ENCODE measurements around the gene TWF1.
A peak's percentile ranks its signal among the peaks of the same experiment; 100 is the strongest.

The TWF1 gene

DNA sequence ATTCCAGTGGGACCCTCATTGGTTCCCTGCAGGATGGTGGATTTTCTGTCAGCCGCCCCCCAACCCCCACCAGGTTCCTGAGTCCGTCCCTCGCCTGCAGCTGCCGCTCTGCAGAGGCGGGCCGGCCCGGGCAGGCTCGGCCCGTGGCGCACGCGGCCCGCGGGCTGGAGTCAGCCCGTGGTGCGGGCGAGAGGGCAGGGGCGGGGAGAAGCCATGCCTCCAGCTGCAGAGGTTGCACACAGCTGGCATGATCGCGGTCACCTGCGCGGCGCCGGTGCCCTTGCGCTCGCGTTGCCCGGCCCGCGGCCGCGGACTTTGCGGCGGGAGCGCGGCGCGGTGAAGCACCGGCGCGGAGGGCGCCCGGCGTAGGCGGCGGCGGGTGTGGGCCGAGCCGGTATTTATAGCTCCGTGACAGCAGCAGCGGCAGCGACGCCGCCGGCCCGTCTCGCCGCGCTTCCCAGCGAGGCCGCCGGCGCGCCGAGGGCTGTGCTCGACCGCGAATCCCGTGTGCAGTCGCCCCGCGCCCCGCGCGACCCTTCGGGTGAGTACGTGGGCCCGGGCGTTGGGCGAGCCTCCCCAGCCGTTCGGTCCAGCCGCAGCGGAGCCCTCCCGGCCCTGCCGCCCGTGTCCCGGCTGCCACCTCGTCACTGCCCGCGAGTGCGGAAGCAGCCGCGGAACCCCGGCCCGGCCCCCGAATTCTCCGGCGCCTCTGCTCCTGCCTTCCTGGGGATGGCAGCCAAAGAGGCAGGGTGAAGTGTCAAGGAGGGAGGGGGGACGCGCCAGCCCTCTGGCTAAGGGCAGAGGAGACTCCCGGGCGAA is 29.7 kb upstream of the TWF1 start, which contains the start of gene TMEM117 (continued):
- TF ChIP-seq, protein P1, sequence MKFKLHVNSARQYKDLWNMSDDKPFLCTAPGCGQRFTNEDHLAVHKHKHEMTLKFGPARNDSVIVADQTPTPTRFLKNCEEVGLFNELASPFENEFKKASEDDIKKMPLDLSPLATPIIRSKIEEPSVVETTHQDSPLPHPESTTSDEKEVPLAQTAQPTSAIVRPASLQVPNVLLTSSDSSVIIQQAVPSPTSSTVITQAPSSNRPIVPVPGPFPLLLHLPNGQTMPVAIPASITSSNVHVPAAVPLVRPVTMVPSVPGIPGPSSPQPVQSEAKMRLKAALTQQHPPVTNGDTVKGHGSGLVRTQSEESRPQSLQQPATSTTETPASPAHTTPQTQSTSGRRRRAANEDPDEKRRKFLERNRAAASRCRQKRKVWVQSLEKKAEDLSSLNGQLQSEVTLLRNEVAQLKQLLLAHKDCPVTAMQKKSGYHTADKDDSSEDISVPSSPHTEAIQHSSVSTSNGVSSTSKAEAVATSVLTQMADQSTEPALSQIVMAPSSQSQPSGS (tag by site-specific recombination; IDR thresholded peaks at IDR 0.05; ENCODE audit: low read depth), result no peak
- no peak for TF ChIP-seq ZNF510 (tag by site-specific recombination; IDR thresholded peaks at IDR 0.05; ENCODE audit: insufficient replicate concordance)
- TF ChIP-seq, protein P2, sequence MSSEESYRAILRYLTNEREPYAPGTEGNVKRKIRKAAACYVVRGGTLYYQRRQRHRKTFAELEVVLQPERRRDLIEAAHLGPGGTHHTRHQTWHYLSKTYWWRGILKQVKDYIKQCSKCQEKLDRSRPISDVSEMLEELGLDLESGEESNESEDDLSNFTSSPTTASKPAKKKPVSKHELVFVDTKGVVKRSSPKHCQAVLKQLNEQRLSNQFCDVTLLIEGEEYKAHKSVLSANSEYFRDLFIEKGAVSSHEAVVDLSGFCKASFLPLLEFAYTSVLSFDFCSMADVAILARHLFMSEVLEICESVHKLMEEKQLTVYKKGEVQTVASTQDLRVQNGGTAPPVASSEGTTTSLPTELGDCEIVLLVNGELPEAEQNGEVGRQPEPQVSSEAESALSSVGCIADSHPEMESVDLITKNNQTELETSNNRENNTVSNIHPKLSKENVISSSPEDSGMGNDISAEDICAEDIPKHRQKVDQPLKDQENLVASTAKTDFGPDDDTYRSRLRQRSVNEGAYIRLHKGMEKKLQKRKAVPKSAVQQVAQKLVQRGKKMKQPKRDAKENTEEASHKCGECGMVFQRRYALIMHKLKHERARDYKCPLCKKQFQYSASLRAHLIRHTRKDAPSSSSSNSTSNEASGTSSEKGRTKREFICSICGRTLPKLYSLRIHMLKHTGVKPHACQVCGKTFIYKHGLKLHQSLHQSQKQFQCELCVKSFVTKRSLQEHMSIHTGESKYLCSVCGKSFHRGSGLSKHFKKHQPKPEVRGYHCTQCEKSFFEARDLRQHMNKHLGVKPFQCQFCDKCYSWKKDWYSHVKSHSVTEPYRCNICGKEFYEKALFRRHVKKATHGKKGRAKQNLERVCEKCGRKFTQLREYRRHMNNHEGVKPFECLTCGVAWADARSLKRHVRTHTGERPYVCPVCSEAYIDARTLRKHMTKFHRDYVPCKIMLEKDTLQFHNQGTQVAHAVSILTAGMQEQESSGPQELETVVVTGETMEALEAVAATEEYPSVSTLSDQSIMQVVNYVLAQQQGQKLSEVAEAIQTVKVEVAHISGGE (tag by site-specific recombination; conservative IDR thresholded peaks at IDR 0.05; ENCODE audit: low read depth), result 0 out of 2 replicates have a peak, but pooled peaks have one; percentile 35
- TF ChIP-seq, protein P3, sequence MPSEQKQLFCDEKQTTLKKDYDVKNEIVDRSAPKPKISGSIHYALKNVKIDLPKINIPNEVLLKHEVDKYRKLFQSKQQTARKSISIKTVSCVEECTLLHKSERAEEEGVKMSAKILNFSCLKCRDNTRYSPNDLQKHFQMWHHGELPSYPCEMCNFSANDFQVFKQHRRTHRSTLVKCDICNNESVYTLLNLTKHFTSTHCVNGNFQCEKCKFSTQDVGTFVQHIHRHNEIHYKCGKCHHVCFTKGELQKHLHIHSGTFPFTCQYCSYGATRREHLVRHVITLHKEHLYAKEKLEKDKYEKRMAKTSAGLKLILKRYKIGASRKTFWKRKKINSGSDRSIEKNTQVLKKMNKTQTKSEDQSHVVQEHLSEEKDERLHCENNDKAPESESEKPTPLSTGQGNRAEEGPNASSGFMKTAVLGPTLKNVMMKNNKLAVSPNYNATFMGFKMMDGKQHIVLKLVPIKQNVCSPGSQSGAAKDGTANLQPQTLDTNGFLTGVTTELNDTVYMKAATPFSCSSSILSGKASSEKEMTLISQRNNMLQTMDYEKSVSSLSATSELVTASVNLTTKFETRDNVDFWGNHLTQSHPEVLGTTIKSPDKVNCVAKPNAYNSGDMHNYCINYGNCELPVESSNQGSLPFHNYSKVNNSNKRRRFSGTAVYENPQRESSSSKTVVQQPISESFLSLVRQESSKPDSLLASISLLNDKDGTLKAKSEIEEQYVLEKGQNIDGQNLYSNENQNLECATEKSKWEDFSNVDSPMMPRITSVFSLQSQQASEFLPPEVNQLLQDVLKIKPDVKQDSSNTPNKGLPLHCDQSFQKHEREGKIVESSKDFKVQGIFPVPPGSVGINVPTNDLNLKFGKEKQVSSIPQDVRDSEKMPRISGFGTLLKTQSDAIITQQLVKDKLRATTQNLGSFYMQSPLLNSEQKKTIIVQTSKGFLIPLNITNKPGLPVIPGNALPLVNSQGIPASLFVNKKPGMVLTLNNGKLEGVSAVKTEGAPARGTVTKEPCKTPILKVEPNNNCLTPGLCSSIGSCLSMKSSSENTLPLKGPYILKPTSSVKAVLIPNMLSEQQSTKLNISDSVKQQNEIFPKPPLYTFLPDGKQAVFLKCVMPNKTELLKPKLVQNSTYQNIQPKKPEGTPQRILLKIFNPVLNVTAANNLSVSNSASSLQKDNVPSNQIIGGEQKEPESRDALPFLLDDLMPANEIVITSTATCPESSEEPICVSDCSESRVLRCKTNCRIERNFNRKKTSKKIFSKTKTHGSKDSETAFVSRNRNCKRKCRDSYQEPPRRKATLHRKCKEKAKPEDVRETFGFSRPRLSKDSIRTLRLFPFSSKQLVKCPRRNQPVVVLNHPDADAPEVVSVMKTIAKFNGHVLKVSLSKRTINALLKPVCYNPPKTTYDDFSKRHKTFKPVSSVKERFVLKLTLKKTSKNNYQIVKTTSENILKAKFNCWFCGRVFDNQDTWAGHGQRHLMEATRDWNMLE (tag by site-specific recombination; conservative IDR thresholded peaks at IDR 0.05; ENCODE audit: low read depth), result no peak
- no peak for TF ChIP-seq ZNF549 (tag by site-specific recombination; IDR thresholded peaks at IDR 0.05)
- TF ChIP-seq ZNF335 (tag by site-specific recombination; conservative IDR thresholded peaks at IDR 0.05), result no peak
- no peak for TF ChIP-seq ZNF747 (tag by site-specific recombination; IDR thresholded peaks at IDR 0.05)
- TF ChIP-seq ZNF664 (tag by site-specific recombination; IDR thresholded peaks at IDR 0.05), result no peak
- TF ChIP-seq ZNF174 (tag by site-specific recombination; IDR thresholded peaks at IDR 0.05), result no peak
- TF ChIP-seq ZNF777 (tag by site-specific recombination; IDR thresholded peaks at IDR 0.05; ENCODE audit: borderline replicate concordance), result no peak
- TF ChIP-seq ZBTB1 (tag by site-specific recombination; IDR thresholded peaks at IDR 0.05), result no peak
- TF ChIP-seq, protein P4, sequence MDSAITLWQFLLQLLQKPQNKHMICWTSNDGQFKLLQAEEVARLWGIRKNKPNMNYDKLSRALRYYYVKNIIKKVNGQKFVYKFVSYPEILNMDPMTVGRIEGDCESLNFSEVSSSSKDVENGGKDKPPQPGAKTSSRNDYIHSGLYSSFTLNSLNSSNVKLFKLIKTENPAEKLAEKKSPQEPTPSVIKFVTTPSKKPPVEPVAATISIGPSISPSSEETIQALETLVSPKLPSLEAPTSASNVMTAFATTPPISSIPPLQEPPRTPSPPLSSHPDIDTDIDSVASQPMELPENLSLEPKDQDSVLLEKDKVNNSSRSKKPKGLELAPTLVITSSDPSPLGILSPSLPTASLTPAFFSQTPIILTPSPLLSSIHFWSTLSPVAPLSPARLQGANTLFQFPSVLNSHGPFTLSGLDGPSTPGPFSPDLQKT (IDR thresholded peaks at IDR 0.05; ENCODE audit: borderline replicate concordance, low read depth, low read length), result no peak
- peak; percentile 79 for TF ChIP-seq ZBTB8A (tag by site-specific recombination; IDR thresholded peaks at IDR 0.05)
- no peak for TF ChIP-seq ZNF221 (tag by site-specific recombination; IDR thresholded peaks at IDR 0.05; ENCODE audit: borderline replicate concordance)
- TF ChIP-seq FEZF1 (tag by site-specific recombination; IDR thresholded peaks at IDR 0.05), result no peak
- TF ChIP-seq, protein P5, sequence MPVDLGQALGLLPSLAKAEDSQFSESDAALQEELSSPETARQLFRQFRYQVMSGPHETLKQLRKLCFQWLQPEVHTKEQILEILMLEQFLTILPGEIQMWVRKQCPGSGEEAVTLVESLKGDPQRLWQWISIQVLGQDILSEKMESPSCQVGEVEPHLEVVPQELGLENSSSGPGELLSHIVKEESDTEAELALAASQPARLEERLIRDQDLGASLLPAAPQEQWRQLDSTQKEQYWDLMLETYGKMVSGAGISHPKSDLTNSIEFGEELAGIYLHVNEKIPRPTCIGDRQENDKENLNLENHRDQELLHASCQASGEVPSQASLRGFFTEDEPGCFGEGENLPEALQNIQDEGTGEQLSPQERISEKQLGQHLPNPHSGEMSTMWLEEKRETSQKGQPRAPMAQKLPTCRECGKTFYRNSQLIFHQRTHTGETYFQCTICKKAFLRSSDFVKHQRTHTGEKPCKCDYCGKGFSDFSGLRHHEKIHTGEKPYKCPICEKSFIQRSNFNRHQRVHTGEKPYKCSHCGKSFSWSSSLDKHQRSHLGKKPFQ (tag by site-specific recombination; IDR thresholded peaks at IDR 0.05), result no peak
- no peak for TF ChIP-seq ZNF37A (tag by site-specific recombination; IDR thresholded peaks at IDR 0.05)
- TF ChIP-seq ZNF140 (tag by site-specific recombination; IDR thresholded peaks at IDR 0.05), result no peak
- no peak; the same call in 1 of the 2 replicates for TF ChIP-seq ZNF677 (tag by site-specific recombination; IDR thresholded peaks at IDR 0.05)
- no peak for TF ChIP-seq ZNF529 (tag by site-specific recombination; IDR thresholded peaks at IDR 0.05; ENCODE audit: insufficient replicate concordance)
- no peak for TF ChIP-seq ZNF274 (IDR thresholded peaks at IDR 0.05; ENCODE audit: low read length)
- no peak for TF ChIP-seq ZNF274 (tag by site-specific recombination; IDR thresholded peaks at IDR 0.05; ENCODE audit: borderline replicate concordance)
- TF ChIP-seq REPIN1 (tag by site-specific recombination; IDR thresholded peaks at IDR 0.05; ENCODE audit: low read depth), result no peak
- no peak for TF ChIP-seq GLI2 (tag by site-specific recombination; IDR thresholded peaks at IDR 0.05; ENCODE audit: borderline replicate concordance, low read depth)
- no peak for TF ChIP-seq ZNF248 (tag by site-specific recombination; IDR thresholded peaks at IDR 0.05)
- TF ChIP-seq ZNF654 (tag by site-specific recombination; IDR thresholded peaks at IDR 0.05; ENCODE audit: low read depth), result no peak
- peak; percentile 49 for TF ChIP-seq ZNF2 (tag by site-specific recombination; IDR thresholded peaks at IDR 0.05)
